NT2/D1 (cell line): Measurements from ENCODE around the gene CHST8.
"Not testable (repeated sequence)": the region's sequence is repeated elsewhere in the genome, so short reads cannot be mapped to it uniquely, and the experiment has no call there.

Experiments
- DNase-seq: peaks from one replicate; pipeline ENCODE4 v3.0.0-alpha.2; 2011; ENCODE audit warnings: low read depth, low spot score
- H3K27me3 ChIP-seq: 2 replicates; pipeline ENCODE4 v1.6.0; 2011; ENCODE audit warnings: mild to moderate bottlenecking; ENCODE audit not compliant: insufficient read length, insufficient read depth
- H3K36me3 ChIP-seq: 2 replicates; pipeline ENCODE4 v1.6.1; 2011; ENCODE audit warnings: mild to moderate bottlenecking, low read length, mixed read lengths; ENCODE audit not compliant: insufficient read depth, insufficient read length
- H3K4me1 ChIP-seq: 2 replicates; pipeline ENCODE4 v1.5.1; 2011; ENCODE audit not compliant: insufficient read depth, insufficient read length
- H3K4me3 ChIP-seq: 2 replicates; pipeline ENCODE4 v1.5.1; 2011; ENCODE audit warnings: low read depth; ENCODE audit not compliant: insufficient read length
- H3K9ac ChIP-seq: 2 replicates; pipeline ENCODE4 v1.6.0; 2011; ENCODE audit warnings: low read depth; ENCODE audit not compliant: insufficient read length
- H3K9me3 ChIP-seq: 2 replicates; pipeline ENCODE4 v1.5.1; 2011; ENCODE audit warnings: mild to moderate bottlenecking, low read length; ENCODE audit not compliant: insufficient read depth
- SUZ12 ChIP-seq: IDR thresholded peaks from 2 replicates; pipeline ENCODE4 v1.6.1; 2011; ENCODE audit not compliant: insufficient read length, insufficient read depth; ENCODE audit errors: extremely low read depth
- YY1 ChIP-seq: IDR thresholded peaks from 2 replicates; pipeline ENCODE4 v1.6.1; 2011; ENCODE audit not compliant: insufficient read length, insufficient read depth
- ZNF274 ChIP-seq: IDR thresholded peaks from 2 replicates; pipeline ENCODE4 v1.6.1; 2011; ENCODE audit warnings: mild to moderate bottlenecking, low read depth, low read length

The CHST8 gene

GRCh38 chr19:33587150-33587549, 34.6 kb upstream of the CHST8 start:
- TF ChIP-seq ZNF274 (no peak), YY1 (no peak), SUZ12 (no peak)
- H3K4me3 ChIP-seq, result no peak overlapping the region
- no peaks in the 10 kb centered on the region for H3K4me1 ChIP-seq
- no peaks in the 10 kb centered on the region for H3K27me3 ChIP-seq
- H3K36me3 ChIP-seq, result no peaks in the 10 kb centered on the region
- no peak overlapping the region for H3K9ac ChIP-seq
- 0 out of 2 replicates have a peak, but pooled peaks cover 10% of the 10 kb centered on the region for H3K9me3 ChIP-seq
- DNase-seq, result no peak

- Histone ChIP-seq H3K9me3 (peaks cover 16% of the 10 kb centered on the region), H3K27me3 (no peaks in the 10 kb centered on the region), H3K4me1 (no peaks in the 10 kb centered on the region), H3K36me3 (no peaks in the 10 kb centered on the region), H3K9ac (no peak overlapping the region), H3K4me3 (no peak overlapping the region)
- no peak for DNase-seq
- TF ChIP-seq YY1 (no peak), SUZ12 (no peak), ZNF274 (no peak)
These were observed 31.5 kb upstream of the CHST8 start for GRCh38 chr19:33590224-33590623.

- Histone ChIP-seq H3K36me3 (no peaks in the 10 kb centered on the region), H3K9me3 (peaks cover 8% of the 10 kb centered on the region), H3K9ac (no peak overlapping the region), H3K27me3 (no peaks in the 10 kb centered on the region), H3K4me1 (no peaks in the 10 kb centered on the region), H3K4me3 (no peak overlapping the region)
- TF ChIP-seq SUZ12, result no peak
- TF ChIP-seq ZNF274, result no peak
- DNase-seq, result no peak
These were observed 26.0 kb upstream of the CHST8 start for GRCh38 chr19:33595783-33596182.

GRCh38 chr19:33601583-33601982, 20.2 kb upstream of the CHST8 start:
- TF ChIP-seq YY1, result no peak
- TF ChIP-seq ZNF274, result no peak
- TF ChIP-seq SUZ12, result no peak

GRCh38 chr19:33602576-33603204, 19.1 kb upstream of the CHST8 start:
- Histone ChIP-seq H3K4me1 (no peaks in the 10 kb centered on the region), H3K9me3 (peaks cover 17% of the 10 kb centered on the region; the same call in 1 of the 2 replicates), H3K27me3 (no peaks in the 10 kb centered on the region), H3K36me3 (no peaks in the 10 kb centered on the region), H3K9ac (no peak overlapping the region), H3K4me3 (no peak overlapping the region)
- no peak for DNase-seq
- TF ChIP-seq SUZ12 (no peak), ZNF274 (no peak), YY1 (no peak)

More at GRCh38 chr19:33601583-33601982, 20.2 kb upstream of the CHST8 start:
- Histone ChIP-seq H3K27me3 (no peaks in the 10 kb centered on the region), H3K9ac (no peak overlapping the region), H3K4me3 (no peak overlapping the region), H3K9me3 (peaks cover 17% of the 10 kb centered on the region; the same call in 1 of the 2 replicates), H3K36me3 (no peaks in the 10 kb centered on the region), H3K4me1 (no peaks in the 10 kb centered on the region)
- no peak for DNase-seq

GRCh38 chr19:33603377-33603776, 18.4 kb upstream of the CHST8 start:
- Histone ChIP-seq H3K9ac (no peak overlapping the region), H3K9me3 (peaks cover 17% of the 10 kb centered on the region; the same call in 1 of the 2 replicates), H3K36me3 (no peaks in the 10 kb centered on the region), H3K27me3 (no peaks in the 10 kb centered on the region), H3K4me1 (no peaks in the 10 kb centered on the region), H3K4me3 (no peak overlapping the region)
- no peak for TF ChIP-seq ZNF274
- no peak for TF ChIP-seq YY1
- no peak for TF ChIP-seq SUZ12
- DNase-seq, result no peak

GRCh38 chr19:33604651-33605050, 17.1 kb upstream of the CHST8 start:
- no peak for TF ChIP-seq ZNF274
- TF ChIP-seq YY1, result no peak
- TF ChIP-seq SUZ12, result no peak
- no peak overlapping the region for H3K4me3 ChIP-seq
- no peak overlapping the region for H3K9ac ChIP-seq
- no peak for DNase-seq
- no peaks in the 10 kb centered on the region for H3K4me1 ChIP-seq
- H3K9me3 ChIP-seq, result peaks cover 23% of the 10 kb centered on the region; the same call in 1 of the 2 replicates
- H3K36me3 ChIP-seq, result no peaks in the 10 kb centered on the region
- no peaks in the 10 kb centered on the region for H3K27me3 ChIP-seq

GRCh38 chr19:33605803-33606295, 15.9 kb upstream of the CHST8 start:
- peaks cover 24% of the 10 kb centered on the region; the same call in 1 of the 2 replicates for H3K9me3 ChIP-seq
- not testable (repeated sequence) for H3K36me3 ChIP-seq, H3K27me3 ChIP-seq, H3K4me3 ChIP-seq, H3K4me1 ChIP-seq, H3K9ac ChIP-seq, DNase-seq
